ENCODE data around the gene KAZN. TPM values are rescaled to one million over a fixed set of nuclear protein-coding genes. Genes with fewer than 3 reads are reported as not detected.

KAZN gene
- polyA plus RNA-seq, 1 of the 3 experiments (the other 2 are of a cell fraction): 6.8 TPM

GRCh38 chr1:14982029-14982428 is 383.5 kb downstream of the KAZN start:
- Histone ChIP-seq H3K79me2 (ENCODE audit: insufficient read depth) (peaks cover 55% of the 10 kb centered on the region), H3F3A (replicated peaks; ENCODE audit: insufficient read depth) (no peaks in the 10 kb centered on the region), H3K27me3 (ENCODE audit: insufficient read depth) (no peaks in the 10 kb centered on the region), H2AFZ (ENCODE audit: low read depth) (no peak overlapping the region), H4K20me1 (ENCODE audit: insufficient read depth) (0 out of 2 replicates have a peak, but pooled peaks cover 4% of the 10 kb centered on the region), H3K4me2 (no peak overlapping the region), H3K4me3 (ENCODE audit: low read depth in 2 of 2, low read length in 1 of 2) (no peak overlapping the region), H3K36me3 (replicated peaks in 1 of 2; ENCODE audit: control insufficient read depth in 1 of 2, insufficient read depth in 2 of 2, low read length in 1 of 2) (no peaks in the 10 kb centered on the region), H3K9me3 (no peaks in the 10 kb centered on the region), H3K9me2 (no peaks in the 10 kb centered on the region), H3K27ac (ENCODE audit: low read depth in 2 of 2, low read length in 1 of 2) (no peak overlapping the region), H3K9ac (no peak overlapping the region), H3K4me1 (ENCODE audit: control insufficient read depth in 1 of 2, insufficient read depth in 2 of 2, low read depth in 1 of 2, low read length in 1 of 2) (no peaks in the 10 kb centered on the region; a peak in 1 of 4 replicates)
- POLR2A ChIA-PET: no interaction called here
- CTCF ChIA-PET: interaction anchor here (1.0 to 1.1 kb wide), 2 partner anchors 18 to 69 kb away, joined by 3 read pairs; no protein-coding TSS in a partner anchor
- DNase-seq: no peak
- TF ChIP-seq RXRA (IDR thresholded peaks at IDR 0.05; ENCODE audit: borderline replicate concordance, low read depth): no peak
- TF ChIP-seq GATA2 (CRISPR knock-in tag; IDR thresholded peaks at IDR 0.05): no peak
- TF ChIP-seq FOXM1 (IDR thresholded peaks at IDR 0.05; ENCODE audit: low read depth): no peak
- no peak for TF ChIP-seq GABPA (IDR thresholded peaks at IDR 0.05; ENCODE audit: low read depth)
- TF ChIP-seq, protein P1, sequence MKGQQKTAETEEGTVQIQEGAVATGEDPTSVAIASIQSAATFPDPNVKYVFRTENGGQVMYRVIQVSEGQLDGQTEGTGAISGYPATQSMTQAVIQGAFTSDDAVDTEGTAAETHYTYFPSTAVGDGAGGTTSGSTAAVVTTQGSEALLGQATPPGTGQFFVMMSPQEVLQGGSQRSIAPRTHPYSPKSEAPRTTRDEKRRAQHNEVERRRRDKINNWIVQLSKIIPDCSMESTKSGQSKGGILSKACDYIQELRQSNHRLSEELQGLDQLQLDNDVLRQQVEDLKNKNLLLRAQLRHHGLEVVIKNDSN (IDR thresholded peaks at IDR 0.05; ENCODE audit: borderline replicate concordance, low read depth): no peak
- no peak for TF ChIP-seq CHD2 (IDR thresholded peaks at IDR 0.05; ENCODE audit: low read length, partially characterized antibody)
- no peak for TF ChIP-seq YY1 (IDR thresholded peaks at IDR 0.05; ENCODE audit: low read depth)
- 92% methylated on average over 11 of the region's 14 CpGs for WGBS (ENCODE audit: low lambda C conversion rate)

DNA sequence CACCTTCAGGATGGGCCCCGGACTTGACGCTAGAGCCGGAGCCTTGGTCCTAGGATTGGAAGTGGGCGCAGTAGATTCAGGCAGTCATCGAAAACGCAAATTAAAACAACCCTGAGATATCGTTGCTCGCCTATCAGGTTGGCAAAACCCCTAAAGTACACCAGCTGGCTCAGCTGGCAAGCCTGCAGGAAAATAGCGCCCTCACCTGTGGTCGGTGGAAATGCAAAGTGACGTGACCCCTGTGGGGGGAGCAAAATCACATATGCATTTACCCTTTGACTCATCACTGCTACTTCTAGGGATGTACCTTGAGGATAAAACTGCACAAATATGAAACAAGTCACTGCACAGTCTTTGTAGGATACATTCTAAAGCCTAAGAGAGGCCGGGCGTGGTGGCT is 384.8 kb downstream of the KAZN start:
- peaks cover 0 to 4% of the 10 kb centered on the region in 2 experiments; a peak in 1 of 4 replicates for H3K4me1 ChIP-seq (ENCODE audit: control insufficient read depth in 1 of 2, insufficient read depth in 2 of 2, low read depth in 1 of 2, low read length in 1 of 2)
- no peak overlapping the region for H3K27ac ChIP-seq (ENCODE audit: low read depth in 2 of 2, low read length in 1 of 2)
- peaks cover 51% of the 10 kb centered on the region for H3K79me2 ChIP-seq (ENCODE audit: insufficient read depth)
- H3K9ac ChIP-seq: no peak overlapping the region
- no peak for DNase-seq
- no peak for TF ChIP-seq NFIC (IDR thresholded peaks at IDR 0.05; ENCODE audit: borderline replicate concordance)
- TF ChIP-seq MAX (IDR thresholded peaks at IDR 0.05; ENCODE audit: low read depth): no peak
- TF ChIP-seq SMC3 (IDR thresholded peaks at IDR 0.05; ENCODE audit: low read depth, low read length): no peak
- no peak; the same call in 1 of the 2 replicates for TF ChIP-seq CTCF (IDR thresholded peaks at IDR 0.05)
- TF ChIP-seq FOSL2 (IDR thresholded peaks at IDR 0.05; ENCODE audit: borderline replicate concordance, low read depth): no peak
- TF ChIP-seq SIN3A (IDR thresholded peaks at IDR 0.05; ENCODE audit: borderline replicate concordance, low read depth, low read length): no peak
- no peak for TF ChIP-seq NRF1 (IDR thresholded peaks at IDR 0.05; ENCODE audit: low read depth, low read length)
- TF ChIP-seq, protein P2, sequence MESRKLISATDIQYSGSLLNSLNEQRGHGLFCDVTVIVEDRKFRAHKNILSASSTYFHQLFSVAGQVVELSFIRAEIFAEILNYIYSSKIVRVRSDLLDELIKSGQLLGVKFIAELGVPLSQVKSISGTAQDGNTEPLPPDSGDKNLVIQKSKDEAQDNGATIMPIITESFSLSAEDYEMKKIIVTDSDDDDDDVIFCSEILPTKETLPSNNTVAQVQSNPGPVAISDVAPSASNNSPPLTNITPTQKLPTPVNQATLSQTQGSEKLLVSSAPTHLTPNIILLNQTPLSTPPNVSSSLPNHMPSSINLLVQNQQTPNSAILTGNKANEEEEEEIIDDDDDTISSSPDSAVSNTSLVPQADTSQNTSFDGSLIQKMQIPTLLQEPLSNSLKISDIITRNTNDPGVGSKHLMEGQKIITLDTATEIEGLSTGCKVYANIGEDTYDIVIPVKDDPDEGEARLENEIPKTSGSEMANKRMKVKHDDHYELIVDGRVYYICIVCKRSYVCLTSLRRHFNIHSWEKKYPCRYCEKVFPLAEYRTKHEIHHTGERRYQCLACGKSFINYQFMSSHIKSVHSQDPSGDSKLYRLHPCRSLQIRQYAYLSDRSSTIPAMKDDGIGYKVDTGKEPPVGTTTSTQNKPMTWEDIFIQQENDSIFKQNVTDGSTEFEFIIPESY (IDR thresholded peaks at IDR 0.05; ENCODE audit: borderline replicate concordance, low read depth): no peak
- no peak for TF ChIP-seq RXRA (IDR thresholded peaks at IDR 0.05; ENCODE audit: borderline replicate concordance, low read depth)
- no peak for TF ChIP-seq POLR2AphosphoS5 (IDR thresholded peaks at IDR 0.05; ENCODE audit: low read depth, low read length)
- TF ChIP-seq CHD2 (IDR thresholded peaks at IDR 0.05; ENCODE audit: low read length, partially characterized antibody): no peak
- TF ChIP-seq EZH2phosphoT487 (IDR thresholded peaks at IDR 0.05; ENCODE audit: borderline replicate concordance, low read depth): no peak
- no peak for TF ChIP-seq MEF2A (IDR thresholded peaks at IDR 0.05; ENCODE audit: borderline replicate concordance, low read depth)
- TF ChIP-seq IRF3 (IDR thresholded peaks at IDR 0.05; ENCODE audit: low read depth, low read length): no peak
- TF ChIP-seq PBX3 (IDR thresholded peaks at IDR 0.05): no peak
- TF ChIP-seq MXI1 (IDR thresholded peaks at IDR 0.05; ENCODE audit: low read depth, low read length): no peak
- TF ChIP-seq FOXJ3 (CRISPR knock-in tag; IDR thresholded peaks at IDR 0.05): no peak
- no peaks in the 10 kb centered on the region for H3K9me3 ChIP-seq
- no peaks in the 10 kb centered on the region for H3F3A ChIP-seq (replicated peaks; ENCODE audit: insufficient read depth)
- H4K20me1 ChIP-seq (ENCODE audit: insufficient read depth): 0 out of 2 replicates have a peak, but pooled peaks cover 4% of the 10 kb centered on the region
- H2AFZ ChIP-seq (ENCODE audit: low read depth): no peak overlapping the region
- no peaks in the 10 kb centered on the region for H3K36me3 ChIP-seq (replicated peaks in 1 of 2; ENCODE audit: control insufficient read depth in 1 of 2, insufficient read depth in 2 of 2, low read length in 1 of 2)
- ChIA-PET CTCF (interaction anchor here (0.8 kb wide), 1 partner anchor 14 kb away, joined by 3 read pairs; no protein-coding TSS in a partner anchor), POLR2A (no interaction called here)
- 88% methylated on average over 11 of the region's 13 CpGs for WGBS (ENCODE audit: low lambda C conversion rate)
- no peak overlapping the region for H3K4me3 ChIP-seq (ENCODE audit: low read depth in 2 of 2, low read length in 1 of 2)
- no peaks in the 10 kb centered on the region for H3K9me2 ChIP-seq
- H3K27me3 ChIP-seq (ENCODE audit: insufficient read depth): no peaks in the 10 kb centered on the region
- H3K4me2 ChIP-seq: no peak overlapping the region
